Upper lobe of right lung (tissue), 1 donor: Measurements from ENCODE around the gene PTGER4. TPM values are rescaled to one million over a fixed set of nuclear protein-coding genes. Genes with fewer than 3 reads are reported as not detected.

ENCODE experiments used
- ATAC-seq: fragments of 200-7000 bp; cut with Tn5 transposase; one replicate; pipeline ENCODE4 v1.9.1; 2020; ENCODE audit warnings: mild to moderate bottlenecking, moderate library complexity
- DNase-seq: peaks from one replicate; pipeline ENCODE4 v3.0.0-alpha.2; 2020
- H3K27ac ChIP-seq: fragments of 200-600 bp; one replicate; pipeline ENCODE4 v1.8.0; 2022
- H3K27me3 ChIP-seq: fragments of 200-600 bp; one replicate; pipeline ENCODE4 v1.8.0; 2022; ENCODE audit warnings: mild to moderate bottlenecking
- H3K36me3 ChIP-seq: fragments of 200-600 bp; one replicate; pipeline ENCODE4 v1.8.0; 2022
- H3K4me1 ChIP-seq: fragments of 200-600 bp; one replicate; pipeline ENCODE4 v1.8.0; 2022
- H3K4me3 ChIP-seq: fragments of 200-600 bp; one replicate; pipeline ENCODE4 v1.8.0; 2022; ENCODE audit warnings: mild to moderate bottlenecking
- H3K9me3 ChIP-seq: fragments of 200-600 bp; one replicate; pipeline ENCODE4 v1.8.0; 2022
- intact Hi-C: fragments of 100-400 bp; cut with DNase I; formaldehyde crosslinking; loops from one replicate; pipeline ENCODE4 v1.11.0; 2022
- total RNA-seq: library from RNA; stranded (reverse); fragmentation: NEBNext Ultra II Directional; extraction: Animal tissue kit (Norgen Biotek cat#: 25700); gene quantifications from one replicate; pipeline ENCODE4 v1.2.1, GENCODE V29; 2021
- TF ChIP-seq, protein P1 (sequence below): fragments of 200-600 bp; IDR thresholded peaks from one replicate; pipeline ENCODE4 v1.8.0; 2022; ENCODE audit warnings: antibody characterized with exemption
- donor health status: DM: no; HTN: yes; CAD: no; lungs with severe emphysema.

Gene PTGER4
- total RNA-seq, 1 donor from 2014 or later: 31.2 TPM

DNA sequence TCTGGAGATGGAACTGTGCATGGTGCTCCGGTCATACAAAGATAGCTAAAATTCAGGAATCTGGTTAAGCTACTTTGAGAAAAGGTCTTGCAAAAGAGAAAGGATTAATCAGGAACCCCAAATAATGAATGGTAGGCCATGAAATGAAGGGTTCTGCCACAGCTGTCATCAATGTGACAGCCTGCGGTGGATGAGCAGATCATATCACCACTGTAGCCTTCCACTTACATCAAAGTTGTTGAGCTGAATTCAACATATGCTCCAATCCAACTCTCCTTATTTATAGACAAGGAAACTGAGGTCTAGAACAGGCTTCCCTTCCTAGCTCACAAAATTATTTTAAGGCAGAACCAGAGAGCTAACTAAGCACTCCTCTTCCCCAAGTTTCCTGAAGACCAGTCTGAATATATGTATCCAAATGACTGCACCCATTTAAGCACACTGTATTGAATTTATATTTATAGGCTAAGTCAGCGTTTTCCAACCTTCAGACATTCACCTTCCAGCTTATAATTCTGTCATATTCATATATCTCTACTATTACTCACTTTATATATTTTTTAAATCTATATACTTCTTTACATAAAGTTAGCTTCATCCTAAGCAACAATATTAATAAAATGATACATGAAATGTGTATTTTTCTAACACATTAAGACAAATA is 13.9 kb upstream of the PTGER4 start:
- Histone ChIP-seq H3K27me3 (no peaks in the 10 kb centered on the region), H3K27ac (no peak overlapping the region), H3K4me1 (no peaks in the 10 kb centered on the region), H3K9me3 (no peaks in the 10 kb centered on the region), H3K36me3 (no peaks in the 10 kb centered on the region), H3K4me3 (no peak overlapping the region)
- DNase-seq: no peak
- intact Hi-C loops: no loop called here
- ATAC-seq: no peak
- TF ChIP-seq, protein P1, sequence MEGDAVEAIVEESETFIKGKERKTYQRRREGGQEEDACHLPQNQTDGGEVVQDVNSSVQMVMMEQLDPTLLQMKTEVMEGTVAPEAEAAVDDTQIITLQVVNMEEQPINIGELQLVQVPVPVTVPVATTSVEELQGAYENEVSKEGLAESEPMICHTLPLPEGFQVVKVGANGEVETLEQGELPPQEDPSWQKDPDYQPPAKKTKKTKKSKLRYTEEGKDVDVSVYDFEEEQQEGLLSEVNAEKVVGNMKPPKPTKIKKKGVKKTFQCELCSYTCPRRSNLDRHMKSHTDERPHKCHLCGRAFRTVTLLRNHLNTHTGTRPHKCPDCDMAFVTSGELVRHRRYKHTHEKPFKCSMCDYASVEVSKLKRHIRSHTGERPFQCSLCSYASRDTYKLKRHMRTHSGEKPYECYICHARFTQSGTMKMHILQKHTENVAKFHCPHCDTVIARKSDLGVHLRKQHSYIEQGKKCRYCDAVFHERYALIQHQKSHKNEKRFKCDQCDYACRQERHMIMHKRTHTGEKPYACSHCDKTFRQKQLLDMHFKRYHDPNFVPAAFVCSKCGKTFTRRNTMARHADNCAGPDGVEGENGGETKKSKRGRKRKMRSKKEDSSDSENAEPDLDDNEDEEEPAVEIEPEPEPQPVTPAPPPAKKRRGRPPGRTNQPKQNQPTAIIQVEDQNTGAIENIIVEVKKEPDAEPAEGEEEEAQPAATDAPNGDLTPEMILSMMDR: no peak

DNA sequence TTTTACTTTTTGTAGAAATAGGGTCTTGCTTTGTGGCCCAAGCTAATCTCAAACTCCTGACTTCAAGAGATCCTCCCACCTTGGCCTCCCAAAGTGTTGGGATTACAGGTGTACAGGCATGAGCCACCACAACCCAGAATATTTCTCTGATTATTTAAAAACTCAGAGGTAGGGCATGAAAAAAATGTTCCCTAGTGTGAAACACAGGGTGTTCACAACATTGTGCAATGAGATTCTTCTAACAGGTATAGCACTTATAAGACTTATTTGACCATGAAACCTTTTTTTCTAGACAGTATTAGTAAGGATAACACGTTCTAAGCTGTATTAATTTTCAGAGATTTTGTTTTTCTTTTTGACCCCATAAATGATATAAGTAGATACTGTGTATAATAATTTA is 13.1 kb upstream of the PTGER4 start:
- no peaks in the 10 kb centered on the region for H3K4me1 ChIP-seq
- H3K4me3 ChIP-seq: no peak overlapping the region
- H3K27me3 ChIP-seq: no peaks in the 10 kb centered on the region
- no peak overlapping the region for H3K27ac ChIP-seq
- ATAC-seq: no peak
- intact Hi-C loops: no loop called here
- no peaks in the 10 kb centered on the region for H3K9me3 ChIP-seq
- TF ChIP-seq, protein P1: no peak
- H3K36me3 ChIP-seq: no peaks in the 10 kb centered on the region
- no peak for DNase-seq

DNA sequence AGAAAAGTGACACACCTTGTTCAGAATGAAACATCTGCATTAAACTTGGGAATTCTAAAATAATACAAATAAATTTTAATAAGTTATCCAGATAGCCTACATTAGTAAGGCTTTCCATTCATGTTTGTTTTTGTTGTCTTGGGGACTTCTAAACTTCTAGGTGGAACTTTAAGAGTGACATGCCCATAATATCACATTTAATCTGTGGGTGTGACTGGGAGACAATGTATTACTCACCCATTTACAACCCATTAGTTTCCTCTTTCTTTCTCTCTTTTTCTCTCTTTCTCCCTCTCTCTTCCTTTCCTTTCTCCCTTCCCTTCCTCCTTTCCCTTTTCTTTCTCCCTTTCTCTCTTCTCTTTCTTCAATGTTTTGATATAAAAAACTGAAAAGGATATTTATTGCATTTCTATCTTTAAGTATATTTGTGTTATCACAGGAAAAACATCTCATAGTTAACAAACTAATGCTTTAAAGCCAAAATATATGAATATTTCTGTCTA is 12.5 kb upstream of the PTGER4 start:
- ATAC-seq: no peak
- Histone ChIP-seq H3K36me3 (no peaks in the 10 kb centered on the region), H3K27me3 (no peaks in the 10 kb centered on the region), H3K9me3 (no peaks in the 10 kb centered on the region), H3K27ac (no peak overlapping the region), H3K4me3 (no peak overlapping the region), H3K4me1 (no peaks in the 10 kb centered on the region)
- intact Hi-C loops: no loop called here
- no peak for DNase-seq
- TF ChIP-seq, protein P1: no peak

DNA sequence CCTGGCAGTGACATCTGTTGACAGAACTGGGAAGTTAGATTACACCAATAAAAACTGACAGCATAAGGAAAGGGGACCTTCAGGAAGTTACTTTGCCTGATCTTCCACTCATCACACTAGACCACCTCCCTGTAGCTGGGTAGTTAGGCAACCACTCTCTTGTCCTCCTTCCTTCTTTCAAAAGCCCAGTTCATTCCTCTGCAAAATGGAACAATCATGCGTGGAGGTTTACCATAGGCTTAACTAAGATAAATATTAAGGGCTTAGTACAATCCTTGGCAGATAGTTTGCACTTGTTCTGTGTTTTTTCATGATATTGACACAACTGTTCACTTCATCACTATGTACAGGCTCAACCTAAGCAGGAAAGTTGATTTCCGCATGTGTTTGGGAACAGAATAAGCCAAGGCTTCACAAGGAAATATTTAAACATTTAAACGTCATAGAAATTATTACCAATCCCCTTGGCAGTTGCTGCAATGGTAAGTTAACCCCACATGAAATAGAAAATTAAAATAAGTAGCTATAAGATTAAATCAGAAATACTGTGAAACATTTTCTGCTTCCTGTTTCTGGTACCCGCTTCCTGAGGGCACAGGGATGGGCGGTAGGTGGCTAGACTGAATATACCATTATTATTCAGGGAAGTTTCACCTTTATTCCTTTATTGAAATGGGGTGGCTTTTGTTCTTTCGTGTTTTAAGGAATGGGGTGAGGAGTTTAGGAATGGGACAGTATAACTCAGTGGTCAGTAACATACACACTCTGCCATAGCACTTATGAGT is 9.9 kb upstream of the PTGER4 start:
- Histone ChIP-seq H3K27ac (no peak overlapping the region), H3K36me3 (no peaks in the 10 kb centered on the region), H3K27me3 (no peaks in the 10 kb centered on the region), H3K4me3 (no peak overlapping the region), H3K9me3 (no peaks in the 10 kb centered on the region), H3K4me1 (no peaks in the 10 kb centered on the region)
- DNase-seq (no peak), ATAC-seq (peak; percentile 56)
- intact Hi-C loops: no loop called here
- TF ChIP-seq, protein P1: no peak

DNA sequence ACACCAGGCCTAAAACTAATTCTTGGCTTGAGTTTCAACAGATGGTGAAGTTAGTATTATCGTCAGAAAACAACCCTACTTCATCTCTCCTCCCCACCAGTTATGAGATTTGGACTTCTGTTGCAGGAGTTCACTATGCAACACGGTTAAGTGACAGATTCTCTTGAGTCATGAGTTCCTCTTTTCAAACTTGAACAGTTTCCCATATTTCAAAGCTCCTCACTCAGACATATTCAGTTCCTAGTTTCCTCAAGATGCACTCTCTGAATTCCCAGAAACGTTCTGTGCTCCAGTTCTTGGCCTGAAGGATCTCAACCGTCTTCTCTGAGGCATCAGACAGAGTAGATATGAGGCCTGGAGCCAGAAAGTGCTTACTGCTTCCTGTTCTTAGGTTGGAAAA is 7.3 kb upstream of the PTGER4 start:
- ATAC-seq (peak; percentile 77), DNase-seq (no peak)
- Histone ChIP-seq H3K27ac (no peak overlapping the region), H3K4me1 (peaks cover 10% of the 10 kb centered on the region), H3K27me3 (no peaks in the 10 kb centered on the region), H3K9me3 (no peaks in the 10 kb centered on the region), H3K4me3 (no peak overlapping the region), H3K36me3 (no peaks in the 10 kb centered on the region)
- TF ChIP-seq, protein P1: no peak
- intact Hi-C loops: no loop called here
